Retina (tissue), 1 donor: Measurements from ENCODE around the gene HDDC2.
"Not testable (repeated sequence)": the region's sequence is repeated elsewhere in the genome, so short reads cannot be mapped to it uniquely, and the experiment has no call there.

Experiments
- DNase-seq: peaks from one replicate; pipeline ENCODE4 v3.0.0-alpha.2; 2016

Gene HDDC2

DNA sequence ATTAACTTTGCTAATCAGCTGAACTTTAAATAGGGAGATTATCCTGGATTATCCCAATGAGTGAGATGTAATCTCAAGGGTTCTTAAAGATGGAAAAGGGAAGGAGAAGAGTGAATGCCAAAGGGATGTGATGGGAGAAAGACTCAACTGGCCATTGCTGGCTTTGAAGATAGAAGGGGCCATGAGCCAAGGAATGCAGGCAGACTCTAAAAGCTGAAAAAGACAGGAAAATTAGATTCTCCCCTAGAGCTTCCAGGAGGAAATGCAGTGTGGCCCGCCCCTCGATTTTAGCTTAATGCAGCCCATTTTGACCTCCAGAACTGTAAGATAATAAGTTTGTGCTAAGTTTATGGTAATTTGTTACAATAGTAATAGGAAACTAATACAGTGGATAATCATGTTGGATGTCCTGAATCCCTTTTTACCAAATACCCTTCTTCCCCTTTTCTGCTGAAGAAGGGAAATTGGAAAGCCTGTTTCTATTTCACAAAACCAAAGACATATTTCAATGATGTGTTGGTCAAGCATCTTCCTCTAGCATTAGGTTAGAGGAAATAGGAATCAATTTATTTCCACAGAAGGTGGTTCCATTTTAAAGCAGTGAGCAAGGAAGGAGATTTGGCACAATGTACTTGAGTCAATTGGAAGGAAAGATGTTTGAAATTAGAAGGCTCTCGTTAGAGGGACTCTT is 3.3 kb upstream of the HDDC2 start:
- DNase-seq, result no peak

DNA sequence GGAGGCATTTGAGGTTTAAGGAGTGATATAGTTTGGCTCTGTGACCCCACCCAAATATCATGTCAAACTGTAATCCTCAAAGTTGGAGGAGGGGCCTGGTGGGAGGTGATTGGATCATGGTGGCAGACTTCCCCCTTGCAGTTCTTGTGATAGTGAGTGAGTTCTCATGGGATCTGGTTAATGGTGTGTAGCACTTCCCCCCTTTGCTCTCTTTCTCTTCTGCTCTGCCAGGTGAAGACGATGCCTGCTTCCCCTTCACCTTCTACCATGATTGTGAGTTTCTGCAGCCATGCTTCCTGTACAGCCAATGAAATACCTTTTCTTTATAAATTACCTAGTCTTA is 1.7 kb upstream of the HDDC2 start:
- no peak for DNase-seq

DNA sequence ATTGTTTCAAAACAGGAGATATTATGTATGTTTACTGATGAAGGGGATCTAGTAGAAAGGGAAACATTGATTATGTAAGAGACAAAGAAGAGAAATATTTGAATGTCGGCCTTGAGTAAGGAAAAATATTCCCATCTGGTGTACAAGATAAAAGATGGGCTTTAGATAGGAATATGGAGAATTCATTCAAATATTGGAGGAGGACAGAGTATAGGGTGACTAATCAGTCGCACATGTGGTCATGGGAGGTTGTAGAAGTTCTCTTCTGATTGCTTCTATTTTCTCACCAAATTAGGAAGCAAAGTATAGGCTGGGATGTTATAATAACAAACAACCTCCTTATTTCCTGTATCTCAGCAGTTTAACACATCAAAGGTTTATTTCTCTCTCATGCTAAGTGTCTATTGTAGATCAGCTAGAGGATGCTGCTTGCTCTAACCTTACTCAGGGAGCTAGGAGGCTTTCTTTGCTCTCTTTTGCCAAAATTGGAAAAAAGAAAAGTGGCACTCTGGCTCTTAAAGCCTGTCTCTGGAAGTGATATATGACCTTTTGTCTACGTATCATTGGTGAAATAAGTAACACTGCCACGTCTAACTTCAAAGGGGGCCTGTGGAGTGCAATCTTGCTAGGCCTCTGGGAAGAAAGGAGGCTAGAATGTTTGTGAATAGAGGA is 1.2 kb upstream of the HDDC2 start:
- DNase-seq, result no peak

DNA sequence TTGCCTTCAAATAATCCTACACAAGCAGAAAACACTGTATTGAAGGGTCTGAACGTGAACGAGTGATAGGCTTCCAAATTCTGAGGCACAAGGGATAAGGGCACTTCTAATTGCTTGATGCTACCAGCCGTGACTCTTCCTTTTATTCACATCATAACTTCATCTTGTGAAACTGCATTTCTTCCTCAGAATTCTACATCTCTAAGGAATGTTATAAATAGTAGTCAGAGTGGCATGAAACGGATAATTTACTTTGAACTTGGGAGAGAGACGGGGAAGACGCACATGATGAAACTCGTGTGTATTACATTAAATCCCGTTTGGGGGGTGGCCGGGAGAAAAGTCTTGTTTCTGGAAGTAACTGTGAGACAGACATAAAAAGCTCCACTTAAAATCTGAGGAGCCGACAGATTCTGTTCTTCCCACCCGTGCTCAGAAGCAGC is 754 bp downstream of the HDDC2 start:
- DNase-seq, result no peak

DNA sequence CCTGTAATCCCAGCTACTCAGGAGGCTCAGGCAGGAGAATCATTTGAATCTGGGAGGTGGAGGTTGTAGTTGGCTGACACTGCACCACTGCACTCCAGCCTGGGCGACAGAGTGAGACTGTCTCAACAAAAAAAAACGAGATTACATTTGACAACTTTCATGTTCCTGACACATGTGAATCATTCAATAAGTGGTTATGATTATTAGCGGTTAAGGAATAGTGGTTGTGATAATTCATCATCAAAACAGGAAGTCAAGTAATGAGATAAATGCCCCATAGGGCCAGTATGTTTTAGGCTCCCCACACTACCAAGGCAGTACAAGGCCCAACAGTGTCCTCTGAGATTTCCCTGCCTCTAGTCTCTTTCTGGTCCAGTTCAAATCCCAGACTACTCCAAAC is 2.5 kb downstream of the HDDC2 start:
- DNase-seq, result no peak

DNA sequence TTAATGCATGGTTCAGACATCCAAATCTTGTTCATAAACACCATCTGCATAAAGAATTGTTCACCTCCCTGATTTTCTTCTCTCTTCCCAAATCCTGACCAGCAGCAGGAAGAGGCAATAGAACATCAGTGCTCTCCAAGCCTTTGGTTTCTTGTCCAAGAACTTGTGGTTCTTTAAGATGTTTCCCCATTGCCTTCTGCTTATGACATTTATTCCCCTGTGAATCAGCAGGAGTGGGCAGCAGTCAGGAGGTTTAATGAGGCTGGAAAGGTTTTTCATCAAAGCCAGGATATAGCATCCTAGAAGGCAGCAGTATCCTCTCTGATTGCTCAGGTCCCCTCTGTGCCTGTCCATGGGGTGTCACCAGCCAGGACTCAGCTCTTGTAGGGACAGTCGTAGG is 5.3 kb downstream of the HDDC2 start:
- DNase-seq, result no peak

DNA sequence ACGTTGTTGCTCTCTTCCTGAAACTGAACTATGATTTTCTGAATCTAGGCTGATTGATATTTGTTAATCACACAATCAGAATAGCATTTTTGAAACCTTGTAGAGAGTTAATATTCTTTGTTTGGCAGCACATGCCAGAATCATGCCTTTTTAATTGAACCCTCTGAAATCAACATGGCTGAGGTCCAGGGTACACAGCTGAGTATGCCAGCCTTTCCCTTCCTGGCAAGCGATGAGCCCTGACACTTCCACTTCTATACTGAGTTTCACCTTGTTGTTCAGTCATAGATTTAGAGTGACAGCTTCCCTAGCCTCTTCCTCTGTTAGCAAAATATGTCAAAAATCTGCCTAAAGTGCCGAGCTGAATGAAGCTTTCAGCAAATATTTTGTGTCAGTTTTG is 6.8 kb downstream of the HDDC2 start:
- no peak for DNase-seq

DNA sequence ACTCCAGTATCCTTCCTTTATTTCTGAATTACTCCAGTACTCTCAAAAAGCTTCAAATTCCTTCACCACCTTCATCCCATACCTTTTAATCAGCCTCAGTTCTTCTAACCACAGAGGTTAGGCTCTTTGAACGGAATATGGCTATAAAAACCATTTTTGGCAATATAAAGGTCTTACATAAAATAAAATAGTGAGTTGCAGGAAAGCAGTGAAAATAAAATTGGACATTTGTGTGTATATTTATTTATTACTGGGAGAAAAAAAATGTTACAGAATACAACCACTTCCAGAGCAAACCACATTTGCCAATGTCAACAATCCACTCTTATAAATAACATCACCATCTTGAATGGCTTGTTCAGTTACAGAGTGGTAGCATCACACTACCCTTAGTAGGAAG is 7.7 kb downstream of the HDDC2 start:
- no peak for DNase-seq

DNA sequence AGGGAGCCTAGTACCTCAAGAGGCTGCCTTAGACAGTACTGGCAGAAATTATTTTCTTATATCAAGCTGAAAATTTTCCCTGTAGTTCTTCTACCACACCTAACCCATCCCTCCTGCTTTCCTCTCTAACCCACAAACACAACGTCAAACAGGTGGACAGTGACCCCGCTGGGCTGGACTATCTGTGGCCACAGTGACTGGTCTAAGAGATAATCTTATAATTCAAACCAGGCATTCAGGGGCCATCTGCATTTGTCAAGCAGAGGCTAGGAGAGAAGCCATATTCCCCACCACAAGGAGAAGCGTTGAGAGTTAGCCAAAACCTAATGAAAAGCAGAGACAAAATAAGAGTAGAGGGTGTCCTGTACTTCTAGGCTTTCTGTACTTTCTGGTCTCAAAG is 8.2 kb downstream of the HDDC2 start:
- no peak for DNase-seq

DNA sequence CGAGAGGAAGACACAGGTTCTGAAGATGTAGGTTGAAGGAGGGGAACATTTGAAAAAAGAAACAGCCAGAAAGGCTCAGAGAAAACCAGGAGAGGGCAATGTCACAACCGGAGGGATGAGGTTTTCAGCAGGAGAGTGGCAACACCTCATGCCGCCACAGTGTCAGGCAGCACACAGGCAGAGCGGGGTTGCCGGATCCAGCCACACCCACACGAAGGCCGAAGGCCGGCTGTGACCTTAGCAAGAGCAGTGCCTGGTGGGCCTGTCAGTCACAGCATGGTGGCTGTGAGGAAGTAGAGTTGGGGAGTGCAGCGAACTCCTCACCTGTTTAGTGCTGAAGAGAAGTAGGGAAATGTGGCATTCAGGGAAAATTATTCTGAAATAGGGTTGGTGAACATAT is 14.0 kb downstream of the HDDC2 start:
- DNase-seq, result no peak

DNA sequence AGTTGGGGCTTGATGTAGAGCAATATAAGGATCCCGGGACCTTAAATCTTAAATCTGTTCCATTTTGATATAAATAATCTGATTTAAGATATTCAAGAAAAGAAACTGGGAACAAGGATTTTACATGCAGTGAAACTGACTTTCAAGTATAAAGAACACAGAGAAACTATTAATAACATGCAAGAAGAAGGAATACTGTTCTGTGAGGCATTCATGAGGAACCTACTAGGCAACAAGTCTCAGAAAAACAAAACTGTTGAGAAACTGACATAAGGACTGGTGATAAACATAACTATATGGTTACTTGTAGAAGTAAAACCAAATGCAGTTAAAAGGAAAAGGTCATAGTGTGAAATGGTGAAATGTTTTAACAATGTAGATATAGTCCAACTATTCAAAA is 15.8 kb downstream of the HDDC2 start:
- no peak for DNase-seq

DNA sequence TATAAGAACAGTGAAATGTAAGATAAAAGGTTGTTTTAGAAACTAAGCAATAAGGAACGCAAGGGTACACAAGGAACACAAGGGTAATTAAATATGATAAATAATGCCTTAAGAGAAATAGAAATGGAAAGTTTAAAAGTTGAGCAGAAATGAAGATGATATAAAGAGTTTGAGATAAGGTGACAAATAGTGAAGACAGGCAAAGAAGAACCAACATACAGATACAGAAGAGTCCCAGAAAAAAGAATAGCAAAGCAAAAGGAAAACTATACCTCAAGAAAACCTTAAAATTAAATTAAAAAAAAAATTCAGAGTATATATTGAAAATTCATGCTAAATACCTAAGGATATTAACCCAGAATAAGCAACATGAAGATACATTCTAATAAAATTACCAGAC is 16.4 kb downstream of the HDDC2 start:
- DNase-seq, result no peak

DNA sequence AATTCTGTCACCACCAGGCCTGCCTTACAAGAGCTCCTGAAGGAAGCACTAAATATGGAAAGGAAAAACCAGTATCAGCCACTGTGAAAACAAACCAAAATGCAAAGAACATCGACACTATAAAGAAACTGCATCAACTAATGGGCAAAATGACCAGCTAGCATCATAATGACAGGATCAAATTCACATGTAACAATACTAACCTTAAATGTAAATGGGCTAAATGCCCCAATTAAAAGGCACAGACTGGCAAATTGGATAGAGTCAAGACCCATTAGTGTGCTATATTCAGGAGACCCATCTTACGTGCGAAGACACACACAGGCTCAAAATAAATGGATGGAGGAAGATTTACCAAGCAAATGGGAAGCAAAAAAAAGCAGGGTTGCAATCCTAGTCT is 19.3 kb downstream of the HDDC2 start:
- DNase-seq, result not testable (repeated sequence)

DNA sequence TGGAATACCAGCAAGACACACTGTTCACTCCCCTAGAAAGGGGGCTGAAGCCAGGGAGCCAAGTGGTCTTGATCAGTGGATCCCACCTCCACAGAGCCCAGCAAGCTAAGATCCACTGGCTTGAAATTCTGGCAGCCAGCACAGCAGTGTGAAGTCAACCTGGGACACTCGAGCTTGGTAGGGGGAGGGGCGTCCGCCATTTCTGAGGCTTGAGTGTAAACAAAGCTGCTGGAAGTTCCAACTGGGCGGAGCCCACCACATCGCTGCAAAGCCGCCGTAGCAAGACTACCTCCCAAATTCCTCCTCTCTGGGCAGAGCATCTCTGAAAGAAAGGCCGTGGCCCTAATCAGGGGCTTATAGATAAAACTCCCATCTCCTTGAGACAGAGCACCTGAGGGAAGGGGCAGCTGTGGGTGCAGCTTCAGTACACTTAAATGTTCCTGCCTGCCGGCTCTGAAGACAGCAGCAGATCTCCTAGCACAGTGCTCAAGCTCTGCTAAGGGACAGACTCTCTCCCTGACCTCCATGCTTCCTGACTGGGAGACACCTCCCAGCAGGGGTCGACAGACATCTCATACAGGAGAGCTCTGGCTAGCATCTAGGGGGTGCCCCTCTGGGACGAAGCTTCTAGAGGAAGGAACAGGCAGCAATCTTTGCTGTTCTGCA is 21.3 kb downstream of the HDDC2 start:
- DNase-seq, result not testable (repeated sequence)

DNA sequence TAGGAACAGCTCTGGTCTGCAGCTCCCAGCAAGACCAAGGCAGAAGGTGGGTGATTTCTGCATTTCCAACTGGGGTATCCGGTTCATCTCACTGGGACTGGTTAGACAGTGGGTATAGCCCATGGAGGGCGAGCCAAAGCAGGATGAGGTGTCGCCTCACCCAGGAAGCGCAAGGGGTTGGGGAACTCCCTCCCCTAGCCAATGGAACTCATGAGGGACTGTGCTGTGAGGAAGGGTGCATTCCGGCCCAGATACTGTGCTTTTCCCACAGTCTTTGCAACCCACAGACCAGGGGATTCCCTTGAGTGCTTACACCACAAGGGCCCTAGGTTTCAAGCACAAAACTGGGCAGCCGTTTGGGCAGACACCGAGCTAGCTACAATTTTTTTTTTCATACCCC is 21.8 kb downstream of the HDDC2 start:
- no peak for DNase-seq

DNA sequence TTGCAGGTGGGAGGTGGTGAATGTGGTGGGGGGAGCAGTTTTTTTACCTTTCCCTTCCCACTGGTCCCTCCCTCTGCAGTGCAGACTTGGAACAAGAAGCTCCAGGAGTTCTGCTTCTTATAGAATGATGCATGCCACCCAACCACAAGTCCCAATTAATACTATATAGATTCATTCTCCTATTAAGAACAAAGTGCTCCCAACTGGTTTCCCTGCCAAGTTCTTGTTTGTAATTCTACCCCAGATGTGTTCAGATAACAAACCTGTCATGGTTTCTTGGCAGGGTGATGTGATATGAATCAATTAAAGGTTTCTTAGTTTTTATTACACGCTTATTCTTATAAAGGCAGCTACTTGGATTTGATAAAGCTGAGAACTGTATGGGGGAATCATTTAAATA is 23.9 kb downstream of the HDDC2 start:
- DNase-seq, result no peak

DNA sequence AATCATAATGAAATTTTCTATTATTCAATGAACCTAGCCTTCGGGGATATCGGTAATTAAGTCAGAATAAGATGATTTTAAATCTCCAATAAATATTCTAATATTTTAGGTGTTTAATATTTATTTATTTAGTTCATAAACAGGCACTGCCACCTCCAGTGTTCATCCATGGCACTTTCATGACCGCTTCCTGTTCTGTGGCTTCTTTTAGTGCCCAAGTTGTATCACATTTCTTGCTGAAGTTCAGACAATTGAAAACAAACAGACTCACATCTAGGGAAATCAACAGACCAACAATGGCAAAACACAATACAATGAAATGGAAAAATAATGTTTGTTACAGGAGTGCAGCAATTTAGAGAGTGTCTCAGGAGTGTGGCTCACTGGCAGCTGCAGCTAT is 26.0 kb downstream of the HDDC2 start:
- DNase-seq, result no peak

DNA sequence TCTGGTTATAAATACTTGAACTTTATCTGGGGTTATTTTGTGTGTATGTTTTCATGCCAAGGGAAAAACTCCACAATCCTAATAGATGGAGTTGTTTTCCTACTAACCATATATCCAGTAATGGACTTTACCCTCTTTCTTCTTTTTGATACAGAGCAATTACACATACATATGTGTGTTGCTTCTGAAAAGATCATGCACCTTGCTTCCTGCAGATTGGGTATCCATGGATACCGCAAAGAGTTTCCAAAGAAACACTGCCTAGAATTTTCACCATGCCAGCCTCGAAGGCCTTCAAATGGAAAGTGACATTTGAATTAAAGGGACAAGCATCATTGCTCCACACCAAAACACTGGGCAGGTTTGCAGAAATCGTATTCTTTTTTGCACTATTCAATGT is 26.8 kb downstream of the HDDC2 start:
- no peak for DNase-seq

DNA sequence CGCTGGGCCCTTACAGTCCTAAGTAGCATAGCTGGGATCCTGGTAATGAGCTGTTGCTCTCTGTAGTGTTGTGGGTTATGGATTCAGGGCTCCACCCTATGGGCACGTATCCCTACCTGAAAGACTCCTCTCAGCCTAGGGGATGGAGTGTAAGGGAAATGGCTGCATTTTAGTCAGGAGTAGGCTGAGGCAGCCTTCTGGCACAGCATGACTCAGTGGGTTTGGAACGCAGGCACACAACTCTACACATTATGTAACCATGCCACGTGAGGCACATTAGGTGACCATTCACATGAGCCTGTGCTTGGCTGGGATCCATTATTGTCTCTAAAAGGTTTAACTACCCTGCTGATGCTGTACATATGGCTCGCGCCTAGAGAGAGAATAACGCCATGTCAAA is 27.8 kb downstream of the HDDC2 start:
- no peak for DNase-seq

DNA sequence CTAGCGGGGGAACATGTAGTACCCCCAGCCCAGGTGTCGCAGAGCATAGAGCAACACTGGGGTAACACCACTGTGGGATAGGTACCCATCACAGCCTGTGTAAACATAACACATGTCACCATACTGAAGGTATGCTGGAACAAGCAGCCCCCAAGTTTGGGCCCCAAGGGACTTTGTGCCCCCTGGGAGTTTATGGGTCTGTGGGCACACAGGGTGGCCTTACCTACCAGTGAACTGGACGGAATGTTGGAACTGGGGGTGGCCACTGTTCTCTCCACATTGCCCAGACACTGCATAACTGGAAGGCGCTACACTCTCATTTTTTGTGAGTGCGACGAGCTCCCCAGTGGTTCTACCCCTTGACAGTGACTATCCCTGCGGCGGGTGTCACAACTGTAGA is 28.5 kb downstream of the HDDC2 start:
- no peak for DNase-seq

DNA sequence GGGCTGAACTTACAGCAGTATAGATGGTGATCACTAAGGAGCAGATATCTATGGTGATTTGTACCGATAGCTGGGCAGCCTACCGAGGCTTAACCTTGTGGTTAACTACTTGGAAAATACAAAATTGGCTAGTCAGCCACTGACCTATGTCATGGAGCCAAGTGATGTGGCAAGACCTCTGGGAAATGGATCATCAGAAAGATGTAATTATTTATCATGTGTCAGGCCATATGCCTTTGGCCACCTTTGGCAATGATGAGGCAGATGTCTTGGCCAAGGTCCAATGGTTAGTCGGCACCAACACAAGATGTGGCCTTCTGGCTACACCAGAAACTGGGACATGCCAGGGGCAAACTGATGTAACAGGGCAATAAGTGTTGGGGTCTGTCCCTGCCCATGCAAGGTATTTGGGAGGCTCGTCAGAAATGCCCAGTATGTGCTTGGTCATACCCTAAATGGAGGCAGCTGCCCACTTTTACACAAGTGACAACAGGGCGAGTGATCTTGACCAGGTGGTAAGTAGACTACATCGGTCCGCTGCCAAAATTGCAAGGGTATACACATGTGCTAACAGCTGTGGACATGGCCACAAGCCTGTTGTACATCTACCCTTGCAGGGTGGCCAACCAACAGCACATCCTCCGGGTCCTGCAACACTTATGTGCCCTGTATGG is 30.1 kb downstream of the HDDC2 start:
- no peak for DNase-seq

DNA sequence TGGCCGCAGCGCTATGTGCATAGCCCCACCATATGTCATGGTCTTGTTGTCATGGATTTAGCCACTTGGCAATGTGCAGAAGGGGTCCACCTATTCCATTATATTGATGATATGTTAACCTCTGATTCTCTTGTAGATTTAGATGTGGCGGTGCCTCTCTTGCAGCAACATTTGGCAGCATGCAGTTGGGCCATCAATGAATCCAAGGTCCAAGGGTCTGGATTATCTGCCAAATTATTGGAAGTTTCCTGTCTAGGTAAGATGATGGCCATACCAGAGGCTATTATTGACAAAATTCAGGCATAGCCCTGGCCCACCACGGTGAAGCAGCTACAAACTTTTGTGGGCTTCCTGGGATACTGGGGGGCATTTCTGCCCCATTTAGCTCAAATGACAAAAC is 31.4 kb downstream of the HDDC2 start:
- no peak for DNase-seq

DNA sequence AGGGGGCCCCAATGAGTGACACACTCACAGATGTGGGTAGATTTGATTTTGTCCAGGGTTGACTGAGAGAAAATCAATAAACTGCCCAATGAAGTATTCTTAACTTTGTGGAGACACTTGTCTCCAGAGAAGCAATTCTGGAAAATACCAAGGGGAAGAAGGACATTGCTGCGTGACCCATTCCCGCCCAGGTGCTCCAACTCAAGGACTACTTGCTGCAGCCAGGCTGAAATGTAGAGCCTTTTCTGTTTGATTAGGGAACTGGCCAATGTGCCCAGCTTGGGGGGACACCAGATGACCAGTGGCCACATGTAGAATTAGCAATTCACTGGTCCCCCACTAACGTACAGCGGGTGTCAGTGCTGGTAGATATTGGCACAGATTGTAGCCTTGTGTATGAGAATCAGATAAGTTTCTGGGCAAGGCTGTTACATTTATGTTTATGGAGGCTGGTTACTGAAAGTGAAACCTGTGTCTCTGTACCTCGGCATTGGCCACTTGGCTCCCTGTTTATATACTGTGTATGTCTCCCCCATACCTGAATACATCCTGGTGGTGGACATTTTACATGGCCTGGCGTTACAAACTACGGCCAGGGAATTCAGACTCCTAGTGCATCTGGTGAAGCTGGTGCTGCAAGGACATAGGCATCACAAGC is 32.3 kb downstream of the HDDC2 start:
- DNase-seq, result no peak
